Measurements from ENCODE around the gene CDK5R2.

The CDK5R2 gene

DNA sequence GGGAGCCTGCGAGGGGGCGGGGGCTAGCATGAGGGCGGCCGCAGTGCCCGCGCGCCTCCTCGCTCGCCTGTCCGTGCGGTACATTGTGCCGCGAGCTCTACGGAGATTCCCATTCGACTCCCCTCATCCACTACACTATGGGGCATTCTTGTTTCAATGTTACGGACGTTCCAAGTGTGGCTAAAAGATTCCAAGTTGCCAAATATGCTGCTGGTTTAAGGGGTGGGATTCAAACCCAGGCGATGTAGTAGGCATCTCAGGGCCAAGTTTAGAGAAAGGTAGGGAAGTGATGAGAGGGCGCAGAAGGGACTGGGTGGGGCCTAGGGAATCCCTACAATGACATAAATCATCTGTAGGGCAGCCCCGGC, 43.8 kb downstream of the CDK5R2 start:
- no CpG with 5 or more reads among the region's 20 CpGs for WGBS (ENCODE audit: extremely low coverage, insufficient coverage, insufficient read length)
- H3K9ac ChIP-seq (ENCODE audit: low read length), result no peak overlapping the region
- no peak overlapping the region for H4K8ac ChIP-seq (ENCODE audit: low read depth, low read length)
- no peak overlapping the region for H3K4me3 ChIP-seq (ENCODE audit: low read depth, low read length)
- no peak overlapping the region for H3K4ac ChIP-seq (ENCODE audit: low read depth, low read length)
- no peak overlapping the region for H2AK5ac ChIP-seq (ENCODE audit: low read length)
- H3K27ac ChIP-seq (ENCODE audit: low read depth, low read length), result no peak overlapping the region
- H2BK120ac ChIP-seq (ENCODE audit: insufficient read depth, low read length, poor library complexity), result no peak overlapping the region
- no peak overlapping the region for H4K12ac ChIP-seq (ENCODE audit: low read depth, low read length)
- no peaks in the 10 kb centered on the region for H3K79me1 ChIP-seq (ENCODE audit: low read length)
- H3K18ac ChIP-seq (ENCODE audit: low read length), result no peak overlapping the region
- H2BK12ac ChIP-seq (ENCODE audit: low read length), result no peak overlapping the region
- H3K36me3 ChIP-seq (ENCODE audit: control insufficient read depth in 1 of 2, insufficient read depth in 2 of 2, low read length in 2 of 2), result no peaks in the 10 kb centered on the region
- H2AFZ ChIP-seq (ENCODE audit: insufficient read depth, low read length, poor library complexity), result no peak overlapping the region
- H3K4me2 ChIP-seq (ENCODE audit: low read length), result peak overlapping the region; percentile 54
- H3K14ac ChIP-seq (ENCODE audit: low read length), result no peak overlapping the region
- peaks cover 17 to 19% of the 10 kb centered on the region in 2 experiments for H3K4me1 ChIP-seq (ENCODE audit: control insufficient read depth in 1 of 2, insufficient read depth in 2 of 2, low read length in 2 of 2)
- peaks cover 50% of the 10 kb centered on the region for H3K27me3 ChIP-seq (ENCODE audit: insufficient read depth, low read length)
- no peak overlapping the region for H2BK5ac ChIP-seq (ENCODE audit: low read depth, low read length, poor library complexity)
- H3K23ac ChIP-seq (ENCODE audit: low read length), result no peak overlapping the region
- DNase-seq, result no peak
- no peak overlapping the region for H4K91ac ChIP-seq (ENCODE audit: low read depth, low read length)
- H3K79me2 ChIP-seq (ENCODE audit: control insufficient read depth, insufficient read depth, low read length, poor library complexity), result no peaks in the 10 kb centered on the region
- peaks cover 2% of the 10 kb centered on the region for H3K9me3 ChIP-seq (ENCODE audit: insufficient read depth, low read depth, low read length)

DNA sequence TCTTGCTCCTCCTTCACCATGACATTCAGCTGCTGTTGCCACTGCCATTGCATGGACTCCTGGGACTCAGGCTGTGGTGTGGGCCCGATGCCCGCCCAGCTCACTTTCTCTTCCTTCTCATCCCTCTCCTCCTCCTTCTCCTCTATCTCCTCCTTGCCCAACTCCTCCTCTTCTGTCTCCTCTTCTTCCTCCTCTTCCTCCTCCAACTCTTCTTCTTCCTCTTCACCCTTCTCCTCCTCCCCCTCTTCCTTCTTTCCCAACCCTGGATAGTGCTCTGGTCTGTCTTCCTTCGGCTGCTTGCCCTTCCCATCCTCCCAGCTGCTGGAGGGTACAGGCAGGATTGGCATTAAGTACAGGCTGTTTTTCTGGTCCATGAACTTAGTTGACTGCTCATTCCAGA, 44.5 kb downstream of the CDK5R2 start:
- Histone ChIP-seq H2BK12ac (ENCODE audit: low read length) (no peak overlapping the region), H2BK5ac (ENCODE audit: low read depth, low read length, poor library complexity) (no peak overlapping the region), H3K79me1 (ENCODE audit: low read length) (no peaks in the 10 kb centered on the region), H4K91ac (ENCODE audit: low read depth, low read length) (no peak overlapping the region), H3K36me3 (ENCODE audit: control insufficient read depth in 1 of 2, insufficient read depth in 2 of 2, low read length in 2 of 2) (no peaks in the 10 kb centered on the region), H3K4me1 (ENCODE audit: control insufficient read depth in 1 of 2, insufficient read depth in 2 of 2, low read length in 2 of 2) (peaks cover 17 to 18% of the 10 kb centered on the region in 2 experiments), H2BK120ac (ENCODE audit: insufficient read depth, low read length, poor library complexity) (no peak overlapping the region), H3K27me3 (ENCODE audit: insufficient read depth, low read length) (peaks cover 50% of the 10 kb centered on the region), H3K23ac (ENCODE audit: low read length) (no peak overlapping the region), H3K9me3 (ENCODE audit: insufficient read depth, low read depth, low read length) (peaks cover 2% of the 10 kb centered on the region), H4K8ac (ENCODE audit: low read depth, low read length) (no peak overlapping the region), H3K79me2 (ENCODE audit: control insufficient read depth, insufficient read depth, low read length, poor library complexity) (no peaks in the 10 kb centered on the region), H3K9ac (ENCODE audit: low read length) (no peak overlapping the region), H2AK5ac (ENCODE audit: low read length) (no peak overlapping the region), H3K4me3 (ENCODE audit: low read depth, low read length) (no peak overlapping the region), H3K14ac (ENCODE audit: low read length) (no peak overlapping the region), H3K4me2 (ENCODE audit: low read length) (no peak overlapping the region), H3K18ac (ENCODE audit: low read length) (no peak overlapping the region), H4K12ac (ENCODE audit: low read depth, low read length) (no peak overlapping the region), H3K4ac (ENCODE audit: low read depth, low read length) (no peak overlapping the region), H2AFZ (ENCODE audit: insufficient read depth, low read length, poor library complexity) (no peak overlapping the region), H3K27ac (ENCODE audit: low read depth, low read length) (no peak overlapping the region)
- no CpG with 5 or more reads among the region's 3 CpGs for WGBS (ENCODE audit: extremely low coverage, insufficient coverage, insufficient read length)
- DNase-seq, result no peak

DNA sequence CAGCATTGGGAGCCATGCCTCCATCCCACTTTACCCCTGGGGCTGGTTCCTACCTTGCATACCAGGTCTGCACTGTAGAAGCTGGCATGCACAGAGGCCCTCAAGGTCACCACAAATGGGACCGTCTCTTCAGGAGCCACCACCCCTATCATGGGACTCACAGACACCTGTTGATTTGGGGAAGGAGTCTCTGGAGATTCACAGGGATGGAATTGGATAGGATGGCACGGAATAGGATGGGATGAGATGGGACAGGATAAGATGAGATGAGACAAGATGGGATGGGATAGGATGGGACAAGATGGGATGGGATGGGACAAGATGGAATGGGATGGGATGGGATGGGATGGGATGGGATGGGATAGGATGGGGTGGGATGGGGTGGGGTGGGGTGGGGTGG, 49.8 kb downstream of the CDK5R2 start:
- Histone ChIP-seq H3K4me1 (ENCODE audit: control insufficient read depth in 1 of 2, insufficient read depth in 2 of 2, low read length in 2 of 2) (no peaks in the 10 kb centered on the region), H4K12ac (ENCODE audit: low read depth, low read length) (no peak overlapping the region), H3K79me2 (ENCODE audit: control insufficient read depth, insufficient read depth, low read length, poor library complexity) (no peaks in the 10 kb centered on the region), H4K91ac (ENCODE audit: low read depth, low read length) (no peak overlapping the region), H3K36me3 (ENCODE audit: control insufficient read depth in 1 of 2, insufficient read depth in 2 of 2, low read length in 2 of 2) (no peaks in the 10 kb centered on the region), H2BK5ac (ENCODE audit: low read depth, low read length, poor library complexity) (no peak overlapping the region), H3K18ac (ENCODE audit: low read length) (no peak overlapping the region), H2BK12ac (ENCODE audit: low read length) (no peak overlapping the region), H2AFZ (ENCODE audit: insufficient read depth, low read length, poor library complexity) (no peak overlapping the region), H3K14ac (ENCODE audit: low read length) (no peak overlapping the region), H3K4me3 (ENCODE audit: low read depth, low read length) (no peak overlapping the region), H3K27ac (ENCODE audit: low read depth, low read length) (no peak overlapping the region), H3K4me2 (ENCODE audit: low read length) (no peak overlapping the region), H3K27me3 (ENCODE audit: insufficient read depth, low read length) (peaks cover 3% of the 10 kb centered on the region), H3K4ac (ENCODE audit: low read depth, low read length) (no peak overlapping the region), H3K9me3 (ENCODE audit: insufficient read depth, low read depth, low read length) (peaks cover 2% of the 10 kb centered on the region), H3K9ac (ENCODE audit: low read length) (no peak overlapping the region), H3K23ac (ENCODE audit: low read length) (no peak overlapping the region), H4K8ac (ENCODE audit: low read depth, low read length) (no peak overlapping the region), H2AK5ac (ENCODE audit: low read length) (no peak overlapping the region), H3K79me1 (ENCODE audit: low read length) (no peaks in the 10 kb centered on the region), H2BK120ac (ENCODE audit: insufficient read depth, low read length, poor library complexity) (no peak overlapping the region)
- WGBS (ENCODE audit: extremely low coverage, insufficient coverage, insufficient read length), result no CpG with 5 or more reads among the region's 2 CpGs
- DNase-seq, result no peak

DNA sequence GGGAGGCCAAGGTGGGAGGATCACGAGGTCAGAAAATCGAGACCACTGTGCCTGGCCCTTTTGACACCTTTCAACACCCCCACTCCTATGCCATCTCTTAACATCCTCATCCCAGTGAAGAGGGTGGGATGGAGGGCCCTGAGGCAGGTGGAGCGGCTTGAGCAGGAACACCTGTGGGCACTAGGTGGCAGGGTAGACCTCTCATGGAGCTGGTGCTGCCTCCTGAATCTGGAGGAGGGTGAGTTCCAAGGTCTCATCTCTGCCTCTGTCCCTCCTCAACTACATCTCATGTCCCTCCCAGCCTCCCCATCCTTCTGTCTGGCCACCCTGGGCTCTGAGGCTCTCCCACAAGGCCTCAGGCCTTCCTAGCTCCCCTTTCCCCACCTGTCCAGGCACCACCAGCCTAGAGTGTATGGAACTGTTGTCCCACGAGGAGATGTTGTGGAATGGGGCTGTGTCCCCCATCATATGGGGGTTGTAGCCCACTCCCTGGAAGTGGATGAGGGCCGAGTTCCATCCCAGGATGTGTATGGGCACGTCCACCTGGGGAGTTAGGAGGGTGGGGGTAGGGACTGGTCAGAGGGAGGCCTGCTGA, 50.8 kb downstream of the CDK5R2 start:
- Histone ChIP-seq H3K27me3 (ENCODE audit: insufficient read depth, low read length) (peaks cover 2% of the 10 kb centered on the region), H2AK5ac (ENCODE audit: low read length) (no peak overlapping the region), H3K9ac (ENCODE audit: low read length) (no peak overlapping the region), H3K4me1 (ENCODE audit: control insufficient read depth in 1 of 2, insufficient read depth in 2 of 2, low read length in 2 of 2) (no peaks in the 10 kb centered on the region), H4K91ac (ENCODE audit: low read depth, low read length) (no peak overlapping the region), H4K8ac (ENCODE audit: low read depth, low read length) (no peak overlapping the region), H3K9me3 (ENCODE audit: insufficient read depth, low read depth, low read length) (peaks cover 5% of the 10 kb centered on the region), H2BK120ac (ENCODE audit: insufficient read depth, low read length, poor library complexity) (no peak overlapping the region), H3K4me2 (ENCODE audit: low read length) (no peak overlapping the region), H3K79me1 (ENCODE audit: low read length) (no peaks in the 10 kb centered on the region), H2BK12ac (ENCODE audit: low read length) (no peak overlapping the region), H3K36me3 (ENCODE audit: control insufficient read depth in 1 of 2, insufficient read depth in 2 of 2, low read length in 2 of 2) (no peaks in the 10 kb centered on the region), H3K4me3 (ENCODE audit: low read depth, low read length) (peak overlapping the region; percentile 8), H3K79me2 (ENCODE audit: control insufficient read depth, insufficient read depth, low read length, poor library complexity) (no peaks in the 10 kb centered on the region), H4K12ac (ENCODE audit: low read depth, low read length) (no peak overlapping the region), H2BK5ac (ENCODE audit: low read depth, low read length, poor library complexity) (no peak overlapping the region), H3K4ac (ENCODE audit: low read depth, low read length) (no peak overlapping the region), H3K27ac (ENCODE audit: low read depth, low read length) (no peak overlapping the region), H3K18ac (ENCODE audit: low read length) (no peak overlapping the region), H3K23ac (ENCODE audit: low read length) (no peak overlapping the region), H3K14ac (ENCODE audit: low read length) (no peak overlapping the region), H2AFZ (ENCODE audit: insufficient read depth, low read length, poor library complexity) (no peak overlapping the region)
- peak in 1 of 2 donors; percentile 35 for DNase-seq
- WGBS (ENCODE audit: extremely low coverage, insufficient coverage, insufficient read length), result no CpG with 5 or more reads among the region's 6 CpGs
